GM18867 (cell line): ENCODE measurements around the gene GJB5.

Source experiments
- ATAC-seq: cut with Tn5 transposase; IDR thresholded peaks from one replicate; pipeline ENCODE4 v1.9.1; 2021; ENCODE audit warnings: mild to moderate bottlenecking, moderate library complexity; ENCODE audit not compliant: unreplicated experiment

Gene GJB5

DNA sequence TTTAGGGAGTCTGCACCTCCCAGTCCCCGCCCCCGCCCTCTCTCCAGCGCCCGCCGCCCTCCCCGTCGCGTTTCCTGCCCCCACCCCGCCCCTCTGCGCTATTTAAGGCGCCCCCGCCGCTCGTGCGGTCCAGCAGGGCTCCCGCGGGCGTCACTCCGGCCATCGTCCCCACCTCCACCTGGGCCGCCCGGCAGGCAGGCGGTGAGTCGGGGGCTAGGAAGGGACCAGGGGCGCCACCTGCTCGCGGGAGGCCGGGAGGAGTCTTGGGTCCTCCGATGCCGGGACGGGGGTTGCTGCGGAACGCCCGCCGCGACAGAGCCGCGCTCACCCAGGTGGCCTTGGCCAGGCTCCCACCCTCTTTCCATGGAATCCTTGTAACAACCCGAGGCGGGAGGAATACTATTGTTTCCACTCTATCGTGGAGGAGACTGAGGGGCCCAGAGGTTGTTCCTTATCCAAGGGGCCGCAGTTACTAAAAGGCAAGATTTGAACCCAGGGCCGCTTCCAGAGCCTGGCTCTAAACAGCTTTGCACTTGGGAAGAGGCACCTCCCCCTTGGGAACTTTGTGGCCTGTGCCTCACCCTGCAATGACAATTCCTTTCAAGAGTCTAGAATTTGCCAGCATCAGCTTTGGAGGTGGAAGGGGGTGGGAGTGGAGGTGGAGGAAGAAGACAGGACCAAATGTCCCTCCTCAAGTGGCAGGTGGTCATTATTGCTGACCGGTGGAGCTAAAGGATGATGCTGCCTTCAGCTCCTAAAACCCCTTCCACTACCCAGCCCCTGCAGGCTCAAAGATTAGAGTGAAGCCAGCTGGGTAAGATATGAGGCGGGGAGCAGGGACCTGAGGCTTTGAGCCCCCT lies 38.3 kb downstream of the GJB5 start, which contains the start of gene GJA4:
TSS of gene GJA4 (plus strand) at position 132 of the 860 bp plus-strand sequence. CDS start 1,215 bp downstream, outside the sequence.
- ATAC-seq = no peak

DNA sequence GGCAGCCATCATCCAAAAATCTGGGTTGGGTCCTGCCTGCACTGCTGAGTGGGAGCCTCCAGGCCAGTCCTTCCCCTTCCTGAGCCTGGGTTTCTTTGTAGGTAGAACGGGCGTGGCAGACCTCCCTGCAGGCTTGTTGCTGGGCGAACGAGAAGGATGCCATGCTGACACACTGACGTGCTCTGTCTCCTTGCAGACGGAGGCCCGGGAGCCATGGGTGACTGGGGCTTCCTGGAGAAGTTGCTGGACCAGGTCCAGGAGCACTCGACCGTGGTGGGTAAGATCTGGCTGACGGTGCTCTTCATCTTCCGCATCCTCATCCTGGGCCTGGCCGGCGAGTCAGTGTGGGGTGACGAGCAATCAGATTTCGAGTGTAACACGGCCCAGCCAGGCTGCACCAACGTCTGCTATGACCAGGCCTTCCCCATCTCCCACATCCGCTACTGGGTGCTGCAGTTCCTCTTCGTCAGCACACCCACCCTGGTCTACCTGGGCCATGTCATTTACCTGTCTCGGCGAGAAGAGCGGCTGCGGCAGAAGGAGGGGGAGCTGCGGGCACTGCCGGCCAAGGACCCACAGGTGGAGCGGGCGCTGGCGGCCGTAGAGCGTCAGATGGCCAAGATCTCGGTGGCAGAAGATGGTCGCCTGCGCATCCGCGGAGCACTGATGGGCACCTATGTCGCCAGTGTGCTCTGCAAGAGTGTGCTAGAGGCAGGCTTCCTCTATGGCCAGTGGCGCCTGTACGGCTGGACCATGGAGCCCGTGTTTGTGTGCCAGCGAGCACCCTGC lies 39.3 kb downstream of the GJB5 start:
- no peak for ATAC-seq

DNA sequence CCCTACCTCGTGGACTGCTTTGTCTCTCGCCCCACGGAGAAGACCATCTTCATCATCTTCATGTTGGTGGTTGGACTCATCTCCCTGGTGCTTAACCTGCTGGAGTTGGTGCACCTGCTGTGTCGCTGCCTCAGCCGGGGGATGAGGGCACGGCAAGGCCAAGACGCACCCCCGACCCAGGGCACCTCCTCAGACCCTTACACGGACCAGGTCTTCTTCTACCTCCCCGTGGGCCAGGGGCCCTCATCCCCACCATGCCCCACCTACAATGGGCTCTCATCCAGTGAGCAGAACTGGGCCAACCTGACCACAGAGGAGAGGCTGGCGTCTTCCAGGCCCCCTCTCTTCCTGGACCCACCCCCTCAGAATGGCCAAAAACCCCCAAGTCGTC lies 39.9 kb downstream of the GJB5 start:
- ATAC-seq = no peak

DNA sequence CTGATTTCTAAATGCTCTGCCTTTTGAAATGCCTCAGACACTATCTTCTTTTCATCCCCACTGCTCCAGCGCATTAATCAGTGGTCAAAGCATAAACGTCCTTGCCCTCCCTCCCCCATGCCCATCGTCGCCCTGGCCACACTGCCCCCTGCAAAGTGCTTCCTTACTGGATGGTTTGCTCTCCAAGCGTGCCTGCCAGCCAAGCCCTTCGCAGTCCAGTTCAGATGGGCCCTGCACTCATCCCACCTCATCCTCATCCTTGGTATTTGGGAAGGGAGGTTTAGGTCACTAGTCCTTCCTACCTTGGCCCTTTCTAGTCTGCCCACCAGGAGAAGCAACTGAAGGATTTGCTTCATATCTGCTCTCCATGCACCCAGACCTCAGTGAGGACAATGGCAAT lies 41.1 kb downstream of the GJB5 start:
- ATAC-seq = no peak

DNA sequence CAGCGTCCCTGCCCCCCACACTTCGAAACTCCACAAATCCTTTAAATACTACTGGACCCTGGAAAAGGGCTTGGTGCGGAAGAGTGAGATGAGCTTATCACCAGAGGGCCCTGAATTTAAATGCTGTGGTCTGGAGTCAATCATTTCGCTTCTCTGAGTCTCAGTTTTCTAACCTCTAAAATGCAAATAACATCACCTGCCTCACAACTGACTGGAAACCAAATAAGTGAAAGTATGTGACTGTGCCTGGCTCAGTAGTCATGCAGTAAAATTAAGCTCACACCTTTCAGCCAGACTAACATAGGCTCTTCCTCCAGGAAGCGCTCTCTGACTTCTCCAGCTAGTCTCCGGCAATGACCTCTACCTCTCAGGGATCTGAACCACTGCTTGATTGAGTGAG lies 42.1 kb downstream of the GJB5 start:
- peak; percentile 88 for ATAC-seq

DNA sequence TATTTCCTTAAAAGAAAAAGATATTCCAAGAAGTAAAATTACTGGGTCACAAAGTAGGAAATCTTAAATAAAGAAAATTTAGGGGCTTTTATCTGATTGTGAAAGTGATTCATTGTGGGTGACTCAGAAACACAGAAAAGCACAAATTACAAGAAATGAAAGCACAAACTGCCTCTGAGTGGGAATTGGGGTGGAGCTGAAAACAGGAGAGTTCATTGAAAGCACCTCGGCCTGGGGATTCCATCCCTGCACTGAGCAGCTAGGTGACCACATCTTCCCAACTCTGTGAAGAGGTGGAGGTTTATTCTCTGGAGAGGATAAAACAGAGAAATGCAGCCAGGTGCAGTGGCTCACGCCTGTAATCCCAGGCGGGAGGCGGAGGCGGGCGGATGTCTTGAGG lies 45.4 kb downstream of the GJB5 start:
- no peak for ATAC-seq

DNA sequence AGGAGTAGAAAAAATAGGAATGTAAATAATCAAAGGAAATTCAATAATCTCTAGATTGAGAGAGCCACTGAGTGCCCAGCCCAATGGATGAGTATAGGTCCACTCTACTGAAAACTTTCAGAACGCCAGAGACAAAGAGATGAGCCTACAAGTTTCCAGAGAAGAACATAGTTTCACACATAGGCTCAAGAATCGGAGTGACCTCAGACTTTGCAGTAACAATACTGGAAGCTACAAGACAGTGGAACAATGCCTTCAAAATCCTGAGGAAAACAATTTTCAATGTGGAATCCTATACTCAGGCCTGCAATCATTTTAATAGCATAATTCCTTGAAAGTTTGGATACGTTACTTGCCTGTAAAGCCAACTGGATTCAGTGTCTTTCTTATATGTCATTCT lies 48.9 kb downstream of the GJB5 start:
- ATAC-seq = no peak

DNA sequence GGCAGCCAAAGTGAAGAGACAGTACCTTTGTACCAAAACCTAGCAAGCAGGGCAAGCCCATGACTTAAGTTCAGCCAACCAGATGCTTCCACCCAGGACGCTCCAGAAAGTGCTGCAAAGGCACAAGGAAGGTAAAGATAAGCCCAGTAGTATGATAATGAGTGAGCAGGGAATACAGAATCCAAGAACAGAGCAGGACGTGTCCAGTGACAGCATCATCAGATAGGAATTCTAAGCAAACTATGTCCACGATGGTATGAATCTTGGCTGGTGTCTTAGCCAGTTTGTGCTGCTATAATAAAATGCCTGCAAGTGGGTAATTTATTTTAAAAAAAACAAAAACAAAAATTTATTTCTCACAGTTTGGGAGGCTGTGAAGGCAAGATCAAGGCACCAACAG lies 51.5 kb downstream of the GJB5 start:
- no peak for ATAC-seq
